Uterus (tissue), 4 donors: ENCODE measurements around the gene TNFRSF14. TPM values are rescaled to one million over a fixed set of nuclear protein-coding genes. Genes with fewer than 3 reads are reported as not detected.
"Not testable (repeated sequence)": the region's sequence is repeated elsewhere in the genome, so short reads cannot be mapped to it uniquely, and the experiment has no call there.

ENCODE experiments used
- DNase-seq, 2 donors: peaks; one replicate each; pipeline ENCODE4 v3.0.0-alpha.2; 2019 to 2020
- H3K27ac ChIP-seq, 2 donors: fragments of 200-600 bp; sonication (generic); 1 replicate in 1 of 2; 2 replicates in 1 of 2; pipeline ENCODE4 v1.5.1; 2016 to 2018
- H3K27me3 ChIP-seq, 2 donors: fragments of 200-600 bp; sonication (generic); one replicate each; pipeline ENCODE4 v1.5.1; 2018 to 2019; ENCODE audit warnings: control low read depth in 1 of 2
- H3K36me3 ChIP-seq, 2 donors: fragments of 200-600 bp; sonication (generic); one replicate each; pipeline ENCODE4 v1.5.1; 2019; ENCODE audit warnings: control low read depth in 1 of 2
- H3K4me1 ChIP-seq, 2 donors: fragments of 200-600 bp; sonication (generic); one replicate each; pipeline ENCODE4 v1.5.1; 2018 to 2019; ENCODE audit warnings: control low read depth in 1 of 2
- H3K4me3 ChIP-seq, 2 donors: fragments of 200-600 bp; sonication (generic); 1 replicate in 1 of 2; 2 replicates in 1 of 2; pipeline ENCODE4 v1.5.1; 2018 to 2019; ENCODE audit warnings: mild to moderate bottlenecking in 1 of 2
- H3K9me3 ChIP-seq, 2 donors: fragments of 200-600 bp; sonication (generic); one replicate each; pipeline ENCODE4 v1.5.1; 2019; ENCODE audit warnings: control low read depth in 1 of 2
- CTCF ChIP-seq, 4 experiments: fragments of 200-600 bp in 2 of 4; fragments of 450-650 bp in 2 of 4; sonication (generic) in 2 of 4; IDR thresholded peaks; one replicate each; pipeline ENCODE4 v1.5.1; 2016 to 2019; ENCODE audit warnings: antibody characterized with exemption in 4 of 4, mild to moderate bottlenecking in 2 of 4, moderate library complexity in 1 of 4
- POLR2A ChIP-seq, 2 donors: fragments of 450-650 bp; IDR thresholded peaks; one replicate each; pipeline ENCODE4 v1.6.1; 2016; ENCODE audit warnings: antibody characterized with exemption in 2 of 2, mild to moderate bottlenecking in 1 of 2, moderate library complexity in 1 of 2
- intact Hi-C: fragments of 100-400 bp; cut with DNase I; formaldehyde crosslinking; loops from one replicate; pipeline ENCODE4 v1.15.1; 2023; ENCODE audit warnings: low total_unique reads
- total RNA-seq, 4 donors: library from RNA; depleted of rRNA in 3 of 4; stranded (reverse); fragments of >200 nt in 3 of 4; gene quantifications; one replicate each; pipeline versions ENCODE4 v1.1.0 to v1.2.4, GENCODE V29; 2014 to 2023
- donor health status: DM: yes; HTN: yes; CAD: no.

Gene TNFRSF14
- total RNA-seq, 4 donors from 2014 or later: 17.5 to 102 (median 47.7) TPM

DNA sequence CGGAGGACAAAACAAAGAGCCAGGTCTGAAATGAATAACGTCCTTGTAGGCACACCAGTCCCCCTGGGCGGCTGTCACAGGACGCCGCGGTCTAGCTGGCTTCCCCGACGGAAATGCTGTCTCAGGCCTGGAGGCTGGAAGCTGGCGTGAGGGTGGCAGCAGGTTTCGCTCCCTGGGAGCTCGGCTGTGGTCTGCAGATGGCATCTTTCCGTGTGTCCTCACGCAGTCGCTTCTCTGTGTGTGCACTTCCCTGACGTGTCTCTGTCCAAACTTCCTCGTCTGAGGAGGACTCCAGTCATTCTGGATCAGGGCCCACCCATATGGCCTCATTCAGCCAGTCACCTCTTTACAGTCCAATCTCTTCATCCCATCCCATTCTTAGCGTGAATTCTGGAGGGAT is 14.2 kb downstream of the TNFRSF14 start:
- Histone ChIP-seq H3K36me3 (no peaks in the 10 kb centered on the region), H3K27me3 (no peaks in the 10 kb centered on the region), H3K4me3 (no peak overlapping the region), H3K27ac (no peak overlapping the region), H3K9me3 (no peaks in the 10 kb centered on the region), H3K4me1 (no peaks in the 10 kb centered on the region)
- intact Hi-C loops: no loop called here
- no peak for TF ChIP-seq CTCF (IDR thresholded peaks at IDR 0.05)
- TF ChIP-seq POLR2A (IDR thresholded peaks at IDR 0.05): no peak
- DNase-seq: no peak

- no peak for DNase-seq
- Histone ChIP-seq H3K9me3 (no peaks in the 10 kb centered on the region), H3K36me3 (no peaks in the 10 kb centered on the region), H3K4me1 (no peaks in the 10 kb centered on the region), H3K4me3 (no peak overlapping the region), H3K27me3 (no peaks in the 10 kb centered on the region), H3K27ac (no peak overlapping the region)
- TF ChIP-seq CTCF (IDR thresholded peaks at IDR 0.05) (no peak), POLR2A (IDR thresholded peaks at IDR 0.05) (no peak)
- intact Hi-C loops: no loop called here
Measured at GRCh38 chr1:2571348-2571747, 15.2 kb downstream of the TNFRSF14 start.

DNA sequence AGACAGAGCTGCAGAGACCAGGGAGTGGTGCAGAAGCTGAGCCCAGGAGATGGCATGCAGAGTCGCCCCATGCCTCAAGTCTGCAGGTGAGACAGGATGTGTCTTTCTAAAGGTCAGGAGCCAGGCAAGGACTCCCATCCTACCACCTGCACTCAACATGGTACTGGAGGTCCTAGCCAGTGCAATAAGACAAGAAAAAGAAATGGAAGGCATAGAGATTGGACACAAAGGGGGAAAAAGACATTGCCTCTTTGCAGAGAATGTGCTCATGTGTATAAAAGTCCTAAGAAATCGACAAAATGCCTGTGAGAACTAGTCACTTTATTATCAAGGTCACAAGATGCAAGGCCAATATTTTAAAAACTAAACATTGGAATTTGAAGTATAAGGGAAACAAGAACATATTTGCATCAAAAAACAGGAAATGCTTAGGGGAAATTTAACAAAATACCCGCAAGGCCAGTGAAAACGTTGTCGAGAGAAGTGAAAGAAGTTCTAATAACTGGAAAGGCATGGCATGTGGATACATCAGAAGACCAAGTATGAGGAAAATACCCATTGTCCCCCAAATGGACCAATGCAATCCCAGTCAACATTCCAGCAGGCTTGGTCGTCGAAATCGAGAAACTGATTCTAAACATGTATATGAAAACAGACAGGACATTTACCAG is 17.2 kb downstream of the TNFRSF14 start:
- no peaks in the 10 kb centered on the region for H3K27me3 ChIP-seq
- H3K4me3 ChIP-seq: no peak overlapping the region

DNA sequence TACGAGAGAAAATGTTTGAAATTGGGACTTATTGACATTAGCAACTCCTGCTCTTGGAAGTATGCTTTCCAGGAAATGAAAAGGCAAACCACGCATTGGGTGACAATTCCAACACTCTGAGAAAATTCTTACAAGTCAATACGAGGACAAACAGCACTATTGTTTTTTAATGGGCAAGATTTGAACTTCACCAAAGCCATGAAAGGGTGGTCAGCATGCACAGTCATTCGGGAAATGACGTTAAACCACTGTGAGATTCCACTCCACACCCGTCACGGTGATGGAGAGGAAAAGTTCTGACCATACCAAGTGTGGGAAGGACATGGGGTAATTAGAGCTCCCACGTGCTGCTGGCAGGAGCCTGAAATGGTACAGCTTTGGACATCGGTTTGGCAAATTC is 18.2 kb downstream of the TNFRSF14 start:
- no peak overlapping the region for H3K4me3 ChIP-seq
- no peaks in the 10 kb centered on the region for H3K27me3 ChIP-seq
- H3K36me3 ChIP-seq: no peaks in the 10 kb centered on the region
- no peak for DNase-seq
- intact Hi-C loops: no loop called here
- H3K4me1 ChIP-seq: no peaks in the 10 kb centered on the region
- H3K27ac ChIP-seq: no peak overlapping the region
- no peak for TF ChIP-seq POLR2A (IDR thresholded peaks at IDR 0.05)
- no peak for TF ChIP-seq CTCF (IDR thresholded peaks at IDR 0.05)
- no peaks in the 10 kb centered on the region for H3K9me3 ChIP-seq

More for the DNA sequence above, 17.2 kb downstream of the TNFRSF14 start:
- no peak for DNase-seq
- Histone ChIP-seq H3K36me3 (no peaks in the 10 kb centered on the region), H3K9me3 (no peaks in the 10 kb centered on the region), H3K27ac (no peak overlapping the region), H3K4me1 (no peaks in the 10 kb centered on the region)
- TF ChIP-seq CTCF (IDR thresholded peaks at IDR 0.05) (no peak), POLR2A (IDR thresholded peaks at IDR 0.05) (no peak)
- intact Hi-C loops: no loop called here

DNA sequence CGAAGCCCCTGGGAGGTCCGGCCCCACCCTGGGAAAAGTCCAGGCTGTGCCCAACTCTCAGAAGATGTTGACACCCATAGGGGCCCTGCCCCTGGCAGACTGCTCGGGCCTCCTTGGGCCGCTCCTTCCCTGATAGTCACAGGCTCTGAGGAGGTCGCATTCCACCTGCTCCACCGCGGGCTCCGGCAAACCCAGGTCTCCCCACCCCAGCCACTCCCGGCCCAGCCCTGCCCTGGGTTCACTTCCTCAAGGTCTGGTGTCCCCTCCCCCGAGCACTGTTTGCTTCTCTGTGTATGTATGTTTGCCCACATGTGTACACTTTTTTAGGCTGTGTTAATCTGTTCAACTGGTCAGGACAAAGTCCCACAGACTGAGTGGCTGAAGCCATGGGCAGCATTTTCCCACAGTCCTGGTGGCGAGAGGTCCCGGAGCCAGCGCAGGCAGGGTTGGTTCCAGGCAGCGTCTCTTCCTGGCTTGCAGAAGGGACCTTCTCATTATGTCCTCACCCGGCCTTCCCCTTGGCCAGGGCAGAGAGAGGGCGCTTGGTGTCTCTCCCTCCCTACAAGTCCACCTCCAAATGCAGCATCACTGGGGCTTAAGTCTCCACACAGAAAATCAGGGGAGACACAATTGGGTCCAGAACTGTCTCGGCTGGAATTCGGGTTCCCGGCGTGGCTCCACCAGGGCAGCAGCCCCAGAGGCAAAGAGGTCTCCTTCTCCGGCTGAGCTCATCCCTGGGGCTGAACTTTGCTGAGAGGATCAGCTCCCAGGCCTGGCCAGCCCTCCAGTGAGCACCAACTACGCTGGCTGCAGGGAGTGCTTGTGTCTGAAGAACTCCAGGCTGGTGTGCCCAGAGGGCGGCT is 19.9 kb downstream of the TNFRSF14 start:
- no peaks in the 10 kb centered on the region for H3K4me1 ChIP-seq
- no peaks in the 10 kb centered on the region for H3K9me3 ChIP-seq
- H3K27me3 ChIP-seq: no peaks in the 10 kb centered on the region
- no peak for TF ChIP-seq CTCF (IDR thresholded peaks at IDR 0.05)
- TF ChIP-seq POLR2A (IDR thresholded peaks at IDR 0.05): no peak
- H3K36me3 ChIP-seq: no peaks in the 10 kb centered on the region
- intact Hi-C loops: no loop called here
- no peak overlapping the region for H3K4me3 ChIP-seq
- peak overlapping the region in 1 of 2 donors; percentile 3 for H3K27ac ChIP-seq
- no peak for DNase-seq

DNA sequence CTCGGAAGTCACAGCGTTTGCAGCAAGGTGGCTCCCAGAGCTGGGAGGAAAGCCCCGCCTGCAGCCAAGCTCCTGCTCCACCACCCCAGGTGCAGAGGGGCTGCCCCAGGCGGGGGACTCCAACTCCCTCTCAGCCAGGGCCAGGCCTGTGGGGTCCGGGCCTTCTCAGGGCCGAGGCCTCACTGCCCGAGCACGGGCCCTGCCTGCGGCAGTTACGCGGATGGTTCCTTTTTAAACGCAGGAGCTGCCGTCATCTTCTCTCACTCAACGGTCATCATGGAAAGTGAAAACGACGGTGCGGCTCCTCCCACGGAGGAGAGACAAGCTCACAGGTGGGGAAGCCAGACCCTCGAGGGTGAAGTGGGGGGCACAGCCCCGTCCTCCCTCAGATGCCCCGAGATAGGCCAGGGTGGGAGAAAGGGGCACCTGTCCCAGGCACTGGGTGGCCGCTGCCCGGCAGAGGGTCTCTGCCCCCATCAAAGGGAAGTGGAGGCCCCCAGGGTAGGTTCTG is 21.4 kb downstream of the TNFRSF14 start:
- H3K4me3 ChIP-seq, intact Hi-C loops, H3K4me1 ChIP-seq, H3K36me3 ChIP-seq, H3K27me3 ChIP-seq, DNase-seq, H3K9me3 ChIP-seq: not testable (repeated sequence)
- peak overlapping the region; percentile 40 to 47 for H3K27ac ChIP-seq
